HG03060 (cell line): ENCODE data around the gene RBM20.
A peak's percentile ranks its signal among the peaks of the same experiment; 100 is the strongest.
"Not testable (repeated sequence)": the region's sequence is repeated elsewhere in the genome, so short reads cannot be mapped to it uniquely, and the experiment has no call there.

Source experiments
- ATAC-seq: cut with Tn5 transposase; IDR thresholded peaks from one replicate; pipeline ENCODE4 v1.9.1; 2021; ENCODE audit warnings: low read depth, moderate number of reproducible peaks; ENCODE audit not compliant: unreplicated experiment

The RBM20 gene

DNA sequence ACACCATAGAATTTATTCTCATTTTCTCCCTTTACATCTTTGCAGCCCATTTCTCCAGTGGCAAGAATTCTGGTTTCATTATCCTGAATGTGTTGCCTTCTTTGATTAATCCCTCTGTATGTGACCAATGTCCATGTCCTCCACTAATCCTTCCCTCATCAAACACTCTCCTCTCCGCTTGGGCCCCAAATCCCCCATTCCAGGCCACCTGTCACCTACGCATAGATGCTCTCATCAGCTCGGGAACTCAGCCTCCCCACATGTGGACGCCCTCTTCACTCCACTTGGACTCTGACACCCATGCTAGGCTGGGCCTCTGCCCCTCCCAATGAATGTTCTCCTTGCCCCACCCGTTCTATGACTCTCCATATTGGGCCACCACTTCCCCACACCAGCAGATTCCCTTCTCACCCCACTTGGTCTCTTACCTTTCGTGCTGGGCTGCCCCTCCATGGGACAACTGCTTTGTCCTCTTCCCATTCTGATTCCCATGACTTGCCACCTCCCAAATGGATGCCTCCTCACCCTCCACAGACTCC, 18.7 kb upstream of the RBM20 start:
- ATAC-seq, result no peak

DNA sequence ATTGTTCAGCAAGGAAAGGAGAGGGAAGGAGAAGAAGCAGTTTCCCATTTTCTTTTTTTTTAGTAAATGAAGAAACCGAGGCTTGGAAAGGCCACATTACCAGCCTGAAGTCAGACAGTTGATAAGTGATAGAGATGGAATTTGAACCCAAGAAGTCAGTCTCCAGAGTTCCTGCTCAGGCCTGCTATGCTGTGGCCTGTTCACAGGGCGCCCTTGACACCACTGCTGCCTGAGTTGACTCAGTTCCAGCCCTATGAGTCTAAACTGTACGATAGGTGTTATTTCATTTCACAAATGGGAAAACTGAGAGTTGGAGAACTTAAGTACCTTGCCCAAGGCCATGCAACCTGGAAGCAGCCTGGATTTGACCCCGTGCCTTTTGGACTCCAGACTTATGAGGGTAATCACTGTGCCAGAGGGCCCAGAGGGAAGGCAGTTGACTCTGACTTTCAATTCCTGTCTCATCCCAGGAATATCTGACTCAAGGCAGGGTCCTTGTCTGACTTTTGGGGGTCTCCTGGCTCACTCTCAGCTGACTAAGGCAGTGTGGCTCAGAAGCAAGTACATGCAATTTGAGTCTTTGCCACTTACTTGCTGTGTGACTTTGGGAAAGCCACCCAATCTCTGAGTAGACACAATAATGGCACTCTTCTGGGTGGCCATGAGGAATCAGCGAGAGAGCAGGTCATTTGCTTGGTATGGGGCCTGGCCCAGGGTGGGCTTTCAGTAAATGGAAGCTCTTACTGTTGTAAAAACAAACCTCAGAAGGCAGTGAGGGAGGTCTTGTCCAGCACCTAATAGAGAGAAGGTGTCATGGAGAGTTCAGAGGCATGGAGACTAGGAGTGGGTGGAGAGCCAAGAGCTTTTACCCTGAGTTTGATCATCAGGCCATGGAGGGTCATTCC, 17.9 kb upstream of the RBM20 start:
- no peak for ATAC-seq

DNA sequence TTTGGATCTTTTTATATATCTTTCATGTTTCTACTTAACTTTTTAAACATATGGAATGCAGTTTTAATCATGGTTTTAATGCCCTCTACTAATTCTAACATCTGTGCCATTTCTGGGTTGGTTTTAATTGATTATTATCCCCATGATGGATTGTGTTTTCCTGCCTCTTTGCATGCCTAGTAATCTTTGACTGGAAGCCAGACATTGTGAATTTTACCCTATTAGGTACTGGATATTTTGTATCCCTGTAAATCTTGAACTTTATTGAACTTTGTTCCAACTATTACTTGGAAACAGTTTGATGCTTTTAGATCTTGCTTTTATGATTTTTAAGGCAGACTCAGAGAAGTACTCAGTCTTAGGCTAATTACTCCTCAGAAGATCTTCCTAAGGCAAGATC, 16.0 kb upstream of the RBM20 start:
- ATAC-seq, result no peak

DNA sequence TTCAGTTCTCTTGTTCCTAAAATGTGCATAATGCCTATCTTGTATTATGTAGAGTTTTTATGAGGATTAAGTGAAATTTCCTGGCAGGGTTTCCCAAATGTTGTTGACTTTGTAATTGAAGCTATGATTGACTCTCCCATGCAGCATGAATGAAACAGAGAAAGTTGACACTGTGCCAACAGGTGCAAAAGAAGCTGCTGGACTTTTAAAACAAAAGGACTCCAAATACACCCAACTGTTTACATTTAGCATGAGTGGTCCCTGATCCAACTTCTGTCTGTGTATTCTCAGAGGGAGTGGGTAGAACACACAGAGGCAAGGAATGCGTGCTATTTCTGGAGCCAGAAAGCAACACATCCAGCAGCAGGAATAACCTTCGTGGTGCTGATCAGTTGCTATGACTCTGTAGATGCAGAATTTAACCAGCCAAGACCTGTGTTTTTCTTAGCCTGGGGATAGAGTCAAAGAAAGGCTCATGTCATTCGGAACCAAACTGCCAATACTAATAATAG, 14.4 kb upstream of the RBM20 start:
- no peak for ATAC-seq

DNA sequence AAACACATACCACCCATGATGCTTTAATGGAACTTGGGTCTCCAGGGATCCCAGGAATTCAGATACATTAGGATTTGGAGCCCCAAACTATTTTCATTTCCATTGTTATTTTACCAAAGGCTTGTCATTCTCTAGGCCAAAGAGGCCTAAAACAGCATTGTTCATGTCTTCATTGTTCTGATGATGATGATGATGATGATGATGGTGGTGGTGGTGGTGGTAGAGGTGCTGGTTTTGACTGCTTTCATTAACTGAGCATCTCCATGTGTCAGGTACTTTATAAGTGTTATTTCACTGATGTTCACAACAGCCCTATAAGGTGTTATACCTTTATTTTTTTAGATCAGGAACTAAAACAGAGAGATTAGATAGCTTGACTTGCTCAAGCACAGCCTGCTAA, 12.2 kb upstream of the RBM20 start:
- no peak for ATAC-seq

DNA sequence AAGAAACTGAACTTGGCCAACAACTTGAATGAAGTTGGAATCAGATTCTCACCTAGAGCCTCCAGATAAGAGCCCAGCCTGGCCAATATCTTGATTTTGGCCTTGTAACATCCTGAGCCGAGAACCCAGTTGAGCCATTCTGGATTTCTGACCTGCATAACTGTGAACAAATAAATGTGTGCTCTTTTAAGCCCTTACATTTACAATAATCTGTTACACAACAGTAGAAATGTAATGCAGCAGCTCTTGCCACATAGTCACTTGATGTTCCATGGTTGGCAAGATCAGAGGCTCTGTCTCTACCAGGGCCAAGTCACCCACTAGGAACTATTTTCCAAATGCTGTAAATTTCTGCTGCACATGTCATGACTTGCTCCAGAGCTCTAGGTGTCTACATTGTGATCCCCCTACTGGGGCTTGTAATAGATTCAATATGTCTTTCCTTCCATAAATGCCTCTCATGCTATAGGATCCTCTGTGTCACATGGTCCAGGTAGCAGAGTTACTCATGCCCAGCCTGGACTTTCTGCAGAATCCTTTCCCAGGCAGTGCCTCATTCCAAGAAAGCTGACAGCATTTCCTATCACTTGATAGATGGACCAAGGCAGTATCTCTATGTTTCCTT, 11.4 kb upstream of the RBM20 start:
- ATAC-seq, result no peak

DNA sequence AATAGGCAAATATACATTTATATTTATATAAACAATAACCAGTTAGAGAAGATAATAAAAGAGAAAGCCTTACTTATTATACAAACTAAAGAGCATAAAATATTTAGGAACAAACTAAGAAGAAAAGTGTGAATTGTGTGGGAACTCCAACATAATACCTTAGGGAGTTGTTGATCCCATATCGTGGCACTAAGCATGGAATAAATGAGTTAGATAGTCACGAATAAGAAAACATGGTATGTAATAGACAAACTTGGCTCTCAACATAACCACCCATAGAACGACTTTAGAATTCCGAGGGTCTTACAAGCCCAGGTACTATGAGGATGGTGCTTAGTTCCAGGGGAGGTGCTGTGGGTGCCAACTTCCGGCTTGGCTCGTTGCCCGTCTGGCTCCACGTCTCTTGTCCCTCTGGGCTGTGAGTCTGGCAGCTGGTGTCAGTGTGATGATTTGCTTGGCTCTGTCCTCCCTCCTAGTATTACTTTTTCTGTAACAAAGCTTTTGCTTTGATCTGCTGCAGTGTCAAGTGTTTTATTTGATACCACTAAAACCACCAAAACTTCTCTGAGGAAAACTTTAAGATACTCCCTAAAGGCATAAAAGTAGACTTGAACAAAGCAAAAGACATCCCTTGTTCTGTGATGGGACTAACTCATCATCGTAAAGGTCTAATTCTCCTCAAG, 9.5 kb upstream of the RBM20 start:
- ATAC-seq, result no peak

DNA sequence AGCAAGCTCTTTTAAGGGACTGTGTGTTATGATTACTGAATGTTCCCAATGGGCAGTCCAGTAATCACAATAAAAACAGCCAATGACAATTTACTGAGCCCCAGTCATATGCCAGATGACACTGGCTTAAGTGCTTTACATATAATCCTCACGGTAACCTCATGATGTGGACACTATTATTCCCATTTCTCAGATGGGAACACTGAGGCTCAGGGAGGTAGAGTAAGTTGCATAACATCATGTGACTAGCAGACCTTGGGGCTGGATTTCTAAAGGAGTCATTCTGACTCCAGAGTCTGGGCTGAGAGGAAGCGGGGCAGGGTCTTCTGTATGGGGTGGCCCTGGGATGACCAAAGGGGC, 7.6 kb upstream of the RBM20 start:
- no peak for ATAC-seq

DNA sequence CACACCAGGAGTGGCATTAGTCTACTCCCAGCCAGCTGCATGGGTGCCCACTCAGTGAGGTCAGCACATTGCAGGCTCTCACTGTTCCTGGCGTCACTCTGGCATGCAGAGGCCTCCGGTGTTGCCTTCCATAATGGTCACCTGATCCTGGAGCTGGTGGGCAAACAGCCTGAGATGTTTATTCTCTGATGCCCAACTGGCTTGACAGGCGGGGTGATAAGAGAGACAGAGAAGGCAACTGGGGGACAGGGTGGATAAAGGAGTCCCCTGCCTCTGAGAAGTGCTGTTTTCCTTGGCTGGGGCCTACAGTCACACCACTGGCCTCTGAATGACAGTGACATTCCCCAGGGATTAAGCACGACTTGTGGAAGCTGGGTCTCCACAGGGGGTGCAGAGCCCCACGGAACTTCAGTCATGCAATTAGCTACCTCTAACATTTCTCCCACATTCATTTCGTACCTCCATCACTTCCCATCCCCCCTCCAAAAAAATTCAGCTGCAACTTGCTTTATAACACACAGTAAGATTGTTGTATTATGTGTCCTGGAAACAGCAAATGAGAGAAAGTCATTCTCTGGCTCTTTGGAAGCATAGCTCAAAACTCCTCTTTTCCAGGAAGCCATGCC, 7.1 kb upstream of the RBM20 start:
- no peak for ATAC-seq

DNA sequence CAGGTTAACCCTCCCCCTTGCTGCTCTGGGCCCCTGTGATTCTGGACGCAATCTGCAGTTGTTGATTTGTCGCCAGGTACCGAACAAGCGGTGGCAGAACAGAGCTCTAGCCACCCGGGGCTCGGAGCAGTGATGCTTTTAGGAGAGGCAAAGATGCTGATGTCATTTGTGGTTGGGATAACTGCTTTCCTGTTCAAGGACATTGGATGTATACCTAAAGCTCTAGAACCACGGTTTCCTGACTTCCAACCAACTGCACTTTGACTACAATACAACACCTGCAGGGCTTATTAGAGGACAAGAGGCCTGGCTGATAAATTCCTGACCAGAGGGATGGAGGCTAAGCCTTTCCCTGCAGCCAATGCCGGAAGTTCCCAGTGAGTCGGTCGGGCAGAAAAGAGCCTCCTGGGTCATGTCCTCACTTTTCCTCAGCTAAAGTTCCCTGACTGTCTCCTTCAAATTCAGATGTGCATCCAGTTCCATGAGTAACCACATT, 6.5 kb upstream of the RBM20 start:
- ATAC-seq, result no peak

DNA sequence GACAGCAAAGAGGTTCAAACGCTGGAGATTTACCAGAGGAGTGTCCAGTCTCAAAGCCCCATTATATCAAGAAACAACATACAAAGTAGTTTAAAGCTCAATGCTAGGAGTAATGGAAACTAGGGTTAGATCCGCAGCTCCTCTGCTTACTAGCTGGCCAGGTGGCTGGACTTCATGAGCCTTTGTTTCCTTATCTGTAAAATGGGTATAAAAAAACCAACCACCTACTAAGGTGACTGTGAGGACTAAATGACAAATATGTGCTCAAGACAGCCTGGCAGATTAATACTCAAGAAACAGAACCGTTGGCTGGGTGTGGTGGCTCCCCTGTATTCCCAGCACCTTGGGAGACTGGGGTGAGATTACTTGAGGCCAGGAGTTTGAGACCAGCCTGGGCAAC, 5.8 kb upstream of the RBM20 start:
- ATAC-seq, result no peak

DNA sequence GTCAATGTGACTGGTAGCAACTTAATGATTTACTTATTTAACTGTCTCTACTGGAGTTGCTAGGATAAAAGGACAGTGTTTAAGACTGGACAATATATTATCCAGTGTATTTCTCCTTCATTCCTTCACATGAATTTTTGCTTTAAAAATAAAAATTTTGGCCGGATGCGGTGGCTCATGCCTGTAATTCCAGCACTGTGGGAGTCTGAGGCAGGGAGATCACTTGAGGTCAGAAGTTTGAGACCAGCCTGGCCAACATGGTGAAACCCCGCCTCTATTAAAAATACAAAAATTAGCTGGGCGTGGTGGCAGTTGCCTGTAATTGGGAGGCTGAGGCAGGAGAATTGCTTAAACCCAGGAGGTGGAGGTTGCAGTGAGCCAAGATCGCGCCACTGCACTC, 5.1 kb upstream of the RBM20 start:
- not testable (repeated sequence) for ATAC-seq

DNA sequence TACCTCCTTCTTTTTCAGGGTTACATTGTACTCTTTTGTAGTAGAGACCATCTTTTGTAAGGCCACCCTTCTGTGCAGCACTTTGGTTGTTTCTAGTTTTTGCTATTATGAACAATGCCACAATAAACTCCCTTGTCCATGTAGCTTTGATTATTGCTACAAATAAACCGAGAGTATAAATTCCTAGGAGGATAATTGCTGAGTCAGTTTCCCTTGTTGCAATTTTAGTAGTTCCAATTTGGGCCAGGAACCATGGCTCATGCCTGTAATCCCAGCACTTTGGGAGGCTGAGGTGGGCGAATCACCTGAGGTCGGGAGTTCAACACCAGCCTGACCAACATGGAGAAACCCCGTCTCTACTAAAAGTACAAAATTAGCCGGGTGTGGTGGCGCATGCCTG, 4.3 kb upstream of the RBM20 start:
- ATAC-seq, result not testable (repeated sequence)

DNA sequence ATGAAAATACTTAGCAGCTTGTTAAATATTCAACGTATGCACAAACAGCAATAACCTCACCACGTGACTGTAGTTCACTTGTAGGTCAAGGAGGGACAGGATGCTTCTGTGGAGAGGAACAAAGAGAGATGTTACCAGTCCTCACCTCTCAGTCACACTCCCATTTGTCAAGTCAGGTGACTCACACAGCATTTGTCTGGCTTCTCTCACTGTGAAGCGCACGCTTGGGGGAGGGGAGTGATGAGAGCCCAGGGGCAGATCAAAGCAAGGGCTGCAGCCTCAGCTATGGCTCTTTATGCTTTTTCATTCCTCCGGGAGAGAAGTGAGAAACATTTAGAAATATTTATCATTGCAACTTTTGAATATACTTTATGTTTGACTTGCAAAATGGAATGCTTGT, 2.9 kb upstream of the RBM20 start:
- ATAC-seq, result peak; percentile 76

DNA sequence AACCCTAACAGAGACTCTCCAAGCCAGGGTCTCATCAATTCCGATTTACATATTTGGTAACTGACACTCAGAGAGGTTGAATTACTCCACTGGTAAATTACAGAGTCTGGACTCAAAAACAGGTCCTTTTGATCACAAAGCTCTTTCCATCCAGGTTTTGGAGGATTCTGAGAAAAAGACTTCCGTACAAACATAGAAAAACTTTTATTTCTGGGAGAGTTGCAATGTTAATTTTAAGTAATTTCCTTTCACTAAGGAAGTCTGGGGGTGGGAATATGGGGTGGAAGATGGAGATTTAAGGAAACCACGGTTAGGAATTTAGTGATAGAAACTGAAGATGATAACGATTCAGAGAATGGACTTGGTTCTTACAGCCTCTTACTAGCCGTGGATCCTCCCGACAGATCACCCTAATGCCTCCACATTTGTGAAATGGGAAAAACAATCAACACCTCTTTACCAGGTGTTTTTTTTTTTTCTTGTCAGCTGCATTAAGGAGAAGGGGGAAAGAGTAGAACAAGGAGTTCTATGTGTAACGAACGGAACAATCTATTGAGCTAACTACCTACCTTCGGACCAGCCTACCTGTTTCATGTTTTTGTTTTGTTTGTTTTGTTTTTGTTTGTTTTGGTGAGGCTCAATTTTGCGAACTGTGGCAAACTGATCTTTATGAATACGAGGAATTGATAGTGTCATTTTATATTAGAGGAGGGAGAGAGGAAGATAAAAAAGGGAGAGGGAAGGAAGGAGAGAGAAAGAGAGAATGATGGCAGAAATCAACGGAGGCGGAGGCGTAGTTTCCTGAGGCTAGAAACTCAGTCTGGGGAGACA, 1.7 kb upstream of the RBM20 start:
- ATAC-seq, result no peak

DNA sequence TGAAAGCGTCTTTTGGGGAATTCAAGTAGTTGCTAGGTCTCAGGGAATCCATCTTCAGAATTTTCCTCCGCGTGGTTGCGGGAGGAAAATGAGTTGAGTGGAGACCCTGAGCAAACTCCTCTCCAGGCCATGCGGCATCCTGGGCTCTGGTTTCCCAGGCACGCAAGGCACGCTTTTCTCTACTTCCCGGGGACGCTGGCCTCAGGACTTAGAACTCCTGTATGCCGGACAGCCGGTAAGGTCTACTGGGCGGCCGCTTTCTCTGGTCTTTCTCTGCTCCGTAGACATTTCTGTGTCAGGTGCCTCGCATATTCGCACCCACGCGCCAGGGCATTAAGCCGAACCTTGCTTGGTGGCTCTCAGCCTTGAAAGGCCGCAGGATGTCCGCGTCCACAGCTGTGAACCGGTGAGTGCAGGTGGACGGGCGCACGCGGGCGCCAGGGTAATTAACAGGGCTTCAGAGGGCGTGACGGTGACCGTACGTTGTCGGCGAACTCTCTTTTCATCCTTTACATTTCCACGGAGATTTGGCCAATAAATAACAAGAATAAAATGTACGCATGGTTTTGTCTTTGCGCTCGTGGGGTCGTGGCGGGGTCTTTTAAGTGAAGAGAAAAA, 992 bp upstream of the RBM20 start:
- ATAC-seq, result no peak

DNA sequence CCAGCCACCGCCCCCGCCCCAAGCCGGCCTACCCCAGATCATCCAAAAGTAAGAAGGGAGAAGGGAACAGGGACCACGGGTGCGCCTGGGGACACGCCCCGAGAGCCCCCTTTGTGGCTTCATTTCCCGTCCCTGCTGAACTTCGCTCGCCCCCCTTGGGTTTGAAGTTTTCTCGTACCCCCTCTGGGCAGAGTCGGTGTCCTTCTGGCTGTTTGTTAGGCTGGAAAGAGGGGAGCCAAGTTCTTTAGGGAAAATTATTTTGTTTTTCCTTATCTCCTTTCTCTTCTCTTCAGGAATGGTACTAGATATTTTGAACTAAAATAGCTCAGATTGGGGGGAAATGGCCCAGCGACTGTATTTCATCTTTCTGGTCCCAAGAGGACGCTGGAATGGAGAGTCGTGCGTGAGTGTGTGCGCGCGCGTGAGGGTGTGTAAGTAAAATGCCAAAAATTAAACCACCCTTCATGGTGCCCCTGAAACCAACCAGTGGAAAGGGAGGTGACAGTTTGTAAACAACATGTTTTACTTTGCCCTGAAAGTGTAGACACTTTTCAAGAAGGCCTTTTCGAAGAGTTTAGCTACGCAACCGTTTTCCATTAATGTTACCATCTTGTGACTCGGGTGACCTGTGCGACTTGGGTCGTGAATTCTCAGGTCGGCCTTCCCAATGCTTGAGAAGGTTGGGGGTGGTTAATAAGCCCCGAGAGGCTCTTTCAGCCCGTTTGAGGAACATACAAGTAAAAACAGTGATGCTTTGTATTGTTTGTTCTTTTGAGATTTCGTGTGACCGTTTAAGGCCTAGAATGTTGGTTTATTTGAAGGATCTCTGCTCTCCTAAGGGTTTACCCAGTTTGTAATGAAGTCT, 694 bp downstream of the RBM20 start:
- no peak for ATAC-seq

DNA sequence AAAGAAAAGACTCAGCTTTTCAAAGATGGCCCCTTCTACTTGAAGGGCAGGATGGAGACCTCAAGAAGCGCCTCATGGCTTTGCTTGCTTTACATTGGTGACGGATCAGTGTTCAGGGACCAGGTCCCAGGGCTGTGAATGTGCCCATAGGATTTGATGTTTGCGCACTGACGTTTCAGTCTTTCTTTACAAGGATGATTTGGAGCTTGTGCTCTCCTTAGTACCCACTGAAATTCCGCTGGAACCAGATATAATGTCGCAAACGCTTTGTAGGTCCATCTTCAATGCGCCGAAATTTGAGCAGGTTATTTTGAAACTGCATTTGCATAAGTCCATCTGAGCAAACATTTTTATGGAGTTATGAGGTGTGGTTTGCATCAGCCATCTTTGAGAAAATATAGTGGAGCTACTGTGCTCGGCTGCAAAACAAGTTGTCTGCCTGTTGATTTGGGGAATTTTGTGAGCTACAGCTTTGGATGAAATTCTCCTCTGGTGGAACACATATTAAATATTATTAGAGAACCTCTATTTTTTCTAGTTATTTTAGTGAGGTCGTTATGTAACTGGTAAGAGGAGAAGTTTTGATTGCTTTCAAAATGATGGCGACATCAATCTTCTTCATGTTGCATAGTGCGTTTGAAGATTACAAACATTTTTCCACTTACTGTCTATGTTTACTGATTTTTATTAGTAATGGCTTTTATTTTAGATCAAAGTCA, 2.4 kb downstream of the RBM20 start:
- ATAC-seq, result no peak
